ENCODE data around the gene SPOCD1.

The SPOCD1 gene

DNA sequence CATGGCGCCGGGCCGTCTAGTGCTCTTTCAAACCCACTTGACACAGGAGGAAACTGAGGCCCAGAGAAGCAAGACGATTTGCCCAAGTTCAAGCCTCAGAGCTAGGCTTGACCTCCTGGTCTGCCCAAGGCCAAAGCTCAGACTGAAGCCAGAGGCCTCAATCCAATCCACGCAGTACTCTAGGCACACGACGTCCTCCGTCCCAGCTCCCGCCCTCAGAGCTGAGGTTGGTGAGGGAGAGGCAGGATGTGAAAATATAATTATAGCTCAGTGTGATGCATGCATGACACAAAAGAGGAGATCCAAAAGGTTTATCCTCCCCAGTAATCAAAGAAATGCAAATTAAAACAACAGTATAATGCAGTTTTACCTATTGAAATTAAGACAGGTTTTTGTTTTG, 36.1 kb downstream of the SPOCD1 start:
- Mint-ChIP-seq H3K9me3 (no peaks in the 10 kb centered on the region), H3K4me3 (no peak overlapping the region), H3K36me3 (no peaks in the 10 kb centered on the region), H3K27me3 (peaks cover 49% of the 10 kb centered on the region), H3K4me1 (peaks cover 9% of the 10 kb centered on the region), H3K27ac (no peak overlapping the region)
- no peak for ATAC-seq

GRCh38 chr1:31778763-31779488, 36.9 kb downstream of the SPOCD1 start:
- Mint-ChIP-seq H3K4me1 (peaks cover 2% of the 10 kb centered on the region), H3K4me3 (no peak overlapping the region), H3K27me3 (peaks cover 56% of the 10 kb centered on the region), H3K9me3 (no peaks in the 10 kb centered on the region), H3K36me3 (no peaks in the 10 kb centered on the region), H3K27ac (no peak overlapping the region)
- ATAC-seq: no peak

DNA sequence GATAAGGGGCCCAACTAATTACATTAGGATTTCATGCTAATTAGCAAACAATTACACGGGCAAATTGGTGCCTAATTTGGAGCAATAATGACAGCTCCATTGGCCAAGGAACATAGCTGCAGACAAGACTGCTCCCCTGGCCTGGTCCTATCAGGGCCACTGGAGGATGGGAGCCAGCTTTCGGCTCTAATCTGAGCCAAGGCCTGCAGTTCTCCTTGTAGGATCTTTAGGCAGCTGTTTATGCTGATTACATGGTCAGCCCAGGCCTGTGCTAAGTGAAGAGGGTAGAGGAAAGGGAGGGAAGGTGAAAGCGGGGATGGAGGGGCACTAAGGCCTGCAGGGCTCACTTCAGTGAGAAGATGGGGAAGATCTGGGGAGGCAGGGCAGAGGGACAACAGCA, 39.3 kb downstream of the SPOCD1 start:
- H3K36me3 Mint-ChIP-seq: no peaks in the 10 kb centered on the region
- peaks cover 18% of the 10 kb centered on the region for H3K4me1 Mint-ChIP-seq
- H3K9me3 Mint-ChIP-seq: no peaks in the 10 kb centered on the region
- H3K27me3 Mint-ChIP-seq: peaks cover 78% of the 10 kb centered on the region
- ATAC-seq: no peak
- H3K27ac Mint-ChIP-seq: no peak overlapping the region
- no peak overlapping the region for H3K4me3 Mint-ChIP-seq

DNA sequence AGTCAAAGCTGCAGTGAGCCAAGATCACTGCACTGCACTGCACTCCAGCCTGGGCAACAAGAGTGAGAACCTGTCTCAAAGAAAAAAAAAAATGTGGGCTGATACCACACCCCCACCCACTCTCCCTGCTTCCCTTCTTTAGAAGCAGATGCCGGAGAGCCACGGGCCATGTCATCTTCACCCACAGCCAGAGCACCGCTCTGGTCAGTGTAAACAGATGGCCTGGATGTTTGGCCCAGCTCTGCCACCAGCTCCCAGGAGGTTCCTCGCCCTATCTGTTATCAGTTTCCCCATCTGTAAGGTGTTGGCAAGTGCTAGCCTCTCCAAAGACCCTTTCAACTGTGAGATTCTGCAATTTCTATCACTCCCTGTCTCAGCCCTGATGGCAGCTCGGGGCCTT, 39.8 kb downstream of the SPOCD1 start:
- no peak overlapping the region for H3K27ac Mint-ChIP-seq
- H3K4me1 Mint-ChIP-seq: peaks cover 18% of the 10 kb centered on the region
- peaks cover 78% of the 10 kb centered on the region for H3K27me3 Mint-ChIP-seq

GRCh38 chr1:31775210-31775999, 40.4 kb downstream of the SPOCD1 start:
- H3K4me1 Mint-ChIP-seq: peaks cover 18% of the 10 kb centered on the region
- H3K9me3 Mint-ChIP-seq: no peaks in the 10 kb centered on the region
- peaks cover 78% of the 10 kb centered on the region for H3K27me3 Mint-ChIP-seq

More for the DNA sequence above, 39.8 kb downstream of the SPOCD1 start:
- Mint-ChIP-seq H3K4me3 (no peak overlapping the region), H3K36me3 (no peaks in the 10 kb centered on the region), H3K9me3 (no peaks in the 10 kb centered on the region)
- no peak for ATAC-seq

GRCh38 chr1:31774495-31774894, 41.3 kb downstream of the SPOCD1 start:
- Mint-ChIP-seq H3K27ac (no peak overlapping the region), H3K36me3 (no peaks in the 10 kb centered on the region), H3K4me1 (peaks cover 21% of the 10 kb centered on the region), H3K9me3 (no peaks in the 10 kb centered on the region), H3K4me3 (no peak overlapping the region), H3K27me3 (peaks cover 72% of the 10 kb centered on the region)
- ATAC-seq: no peak

More at GRCh38 chr1:31775210-31775999, 40.4 kb downstream of the SPOCD1 start:
- no peak overlapping the region for H3K27ac Mint-ChIP-seq
- ATAC-seq: no peak
- no peaks in the 10 kb centered on the region for H3K36me3 Mint-ChIP-seq
- H3K4me3 Mint-ChIP-seq: no peak overlapping the region

GRCh38 chr1:31773861-31774260, 42.0 kb downstream of the SPOCD1 start:
- Mint-ChIP-seq H3K4me3 (no peak overlapping the region), H3K36me3 (no peaks in the 10 kb centered on the region), H3K27ac (no peak overlapping the region), H3K4me1 (peaks cover 28% of the 10 kb centered on the region), H3K27me3 (peaks cover 65% of the 10 kb centered on the region), H3K9me3 (no peaks in the 10 kb centered on the region)
- no peak for ATAC-seq

- ATAC-seq: peak; percentile 28
- H3K27me3 Mint-ChIP-seq: peaks cover 59% of the 10 kb centered on the region
- H3K4me1 Mint-ChIP-seq: peaks cover 33% of the 10 kb centered on the region
These were observed 43.1 kb downstream of the SPOCD1 start for GRCh38 chr1:31772669-31773248.

GRCh38 chr1:31771891-31772668, 43.7 kb downstream of the SPOCD1 start:
- peak overlapping the region; percentile 79 for H3K4me3 Mint-ChIP-seq
- peaks cover 33% of the 10 kb centered on the region for H3K4me1 Mint-ChIP-seq
- peaks cover 53% of the 10 kb centered on the region for H3K27me3 Mint-ChIP-seq

More at GRCh38 chr1:31772669-31773248, 43.1 kb downstream of the SPOCD1 start:
- peak overlapping the region; percentile 79 for H3K4me3 Mint-ChIP-seq
- H3K27ac Mint-ChIP-seq: peak overlapping the region; percentile 63
- no peaks in the 10 kb centered on the region for H3K36me3 Mint-ChIP-seq
- H3K9me3 Mint-ChIP-seq: no peaks in the 10 kb centered on the region

GRCh38 chr1:31769720-31770390, 46.0 kb downstream of the SPOCD1 start:
- no peaks in the 10 kb centered on the region for H3K36me3 Mint-ChIP-seq
- peaks cover 37% of the 10 kb centered on the region for H3K4me1 Mint-ChIP-seq
- no peak overlapping the region for H3K4me3 Mint-ChIP-seq
- peaks cover 31% of the 10 kb centered on the region for H3K27me3 Mint-ChIP-seq
- no peak overlapping the region for H3K27ac Mint-ChIP-seq
- no peaks in the 10 kb centered on the region for H3K9me3 Mint-ChIP-seq
- ATAC-seq: no peak

More at GRCh38 chr1:31771891-31772668, 43.7 kb downstream of the SPOCD1 start:
- Mint-ChIP-seq H3K9me3 (no peaks in the 10 kb centered on the region), H3K36me3 (no peaks in the 10 kb centered on the region), H3K27ac (peak overlapping the region; percentile 63)
- ATAC-seq: peak; percentile 49

DNA sequence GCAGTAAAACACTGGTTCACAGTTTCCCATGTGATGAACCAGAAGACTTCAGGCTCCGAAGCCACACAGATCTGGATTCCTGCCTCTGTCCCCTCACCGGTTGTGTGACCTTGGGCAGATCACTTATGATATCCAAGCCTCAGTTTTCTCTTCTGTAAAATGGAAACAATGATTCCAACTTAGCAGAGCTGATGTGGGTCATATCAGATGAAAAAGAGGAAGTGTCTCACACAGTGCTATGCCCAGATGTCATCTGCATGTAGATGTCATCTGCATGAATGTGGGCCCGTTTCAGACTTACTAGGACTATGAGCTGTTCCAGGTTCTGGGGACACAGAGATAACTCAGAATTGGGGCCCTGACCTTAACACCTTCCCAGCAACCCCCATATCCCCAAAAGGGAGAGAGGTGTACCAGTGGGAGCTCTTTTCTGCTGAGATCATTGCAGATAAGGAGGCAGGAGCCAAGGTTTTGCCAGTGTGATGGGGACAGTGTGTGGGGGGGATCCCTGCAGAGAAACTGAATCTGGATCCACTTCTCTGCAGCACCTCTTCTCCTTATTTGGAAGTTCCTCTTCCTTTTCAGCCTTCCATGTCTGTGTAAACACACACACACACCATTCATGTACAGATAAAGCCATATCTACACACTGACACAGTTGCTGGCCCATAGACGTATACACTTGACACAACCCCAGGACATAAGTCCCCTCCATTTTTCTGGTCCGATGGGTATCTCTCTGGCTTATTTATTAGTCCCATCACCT, 46.7 kb downstream of the SPOCD1 start:
- Mint-ChIP-seq H3K4me1 (peaks cover 41% of the 10 kb centered on the region), H3K36me3 (no peaks in the 10 kb centered on the region), H3K4me3 (no peak overlapping the region), H3K9me3 (no peaks in the 10 kb centered on the region), H3K27ac (peak overlapping the region; percentile 59), H3K27me3 (peaks cover 24% of the 10 kb centered on the region)
- peak; percentile 85 for ATAC-seq

- no peaks in the 10 kb centered on the region for H3K36me3 Mint-ChIP-seq
These were observed 47.4 kb downstream of the SPOCD1 start for GRCh38 chr1:31768407-31768907.

DNA sequence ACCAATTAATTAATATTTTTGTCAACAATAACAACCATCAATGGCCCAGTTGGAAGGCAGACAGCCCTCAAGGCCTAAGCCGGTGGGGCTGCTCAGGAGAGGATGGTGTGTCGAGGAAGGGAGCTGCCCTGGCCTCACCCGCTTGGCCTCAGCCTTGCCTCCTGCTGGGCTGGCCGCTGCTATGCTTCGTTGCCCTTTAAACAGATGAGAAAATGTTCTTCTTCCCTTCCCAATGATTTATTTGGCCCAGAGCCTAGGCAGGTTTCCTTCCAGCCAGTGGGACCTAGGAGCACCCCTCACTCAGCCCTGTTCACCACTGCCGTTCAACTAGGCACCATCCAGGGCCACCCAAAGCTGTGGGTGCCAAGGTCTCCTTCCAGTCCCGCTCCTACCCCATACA, 48.6 kb downstream of the SPOCD1 start:
- ATAC-seq: no peak

More at GRCh38 chr1:31768407-31768907, 47.4 kb downstream of the SPOCD1 start:
- peaks cover 44% of the 10 kb centered on the region for H3K4me1 Mint-ChIP-seq
- peaks cover 20% of the 10 kb centered on the region for H3K27me3 Mint-ChIP-seq
- H3K4me3 Mint-ChIP-seq: no peak overlapping the region
- H3K27ac Mint-ChIP-seq: peak overlapping the region; percentile 59
- no peaks in the 10 kb centered on the region for H3K9me3 Mint-ChIP-seq
- no peak for ATAC-seq

GRCh38 chr1:31765516-31765915, 50.3 kb downstream of the SPOCD1 start:
- no peaks in the 10 kb centered on the region for H3K9me3 Mint-ChIP-seq
- no peaks in the 10 kb centered on the region for H3K36me3 Mint-ChIP-seq
- ATAC-seq: no peak
- H3K27me3 Mint-ChIP-seq: peaks cover 16% of the 10 kb centered on the region
- peaks cover 47% of the 10 kb centered on the region for H3K4me1 Mint-ChIP-seq
- no peak overlapping the region for H3K4me3 Mint-ChIP-seq
- no peak overlapping the region for H3K27ac Mint-ChIP-seq

More for the DNA sequence above, 48.6 kb downstream of the SPOCD1 start:
- H3K27ac Mint-ChIP-seq: no peak overlapping the region
- no peaks in the 10 kb centered on the region for H3K36me3 Mint-ChIP-seq
- H3K4me1 Mint-ChIP-seq: peaks cover 45% of the 10 kb centered on the region
- no peaks in the 10 kb centered on the region for H3K9me3 Mint-ChIP-seq
- H3K27me3 Mint-ChIP-seq: peaks cover 20% of the 10 kb centered on the region
- no peak overlapping the region for H3K4me3 Mint-ChIP-seq

Data from stimulated activated memory B cell treated with anti-CD40 and anti-IgM and Interleukin-4, amounts not matched to agents 10 μg/mL and 1 μg/mL and 100 μg/mL, for 72 hours (primary cell).